PC-9 (cell line): ENCODE results near the gene HEBP2. TPM values are rescaled to one million over a fixed set of nuclear protein-coding genes. Genes with fewer than 3 reads are reported as not detected.
A peak's percentile ranks its signal among the peaks of the same experiment; 100 is the strongest.

ENCODE experiments used
- BruUV-seq: library from RNA; stranded (reverse); fragments of 400-500 nt; replicated peaks from 2 replicates; lab custom pipeline; 2021; lab: Mats Ljungman, UMichigan
- CTCF ChIA-PET: fragments of 300-600 bp; sonication (Branson Sonifier 250); formaldehyde crosslinking; loops from one replicate; lab custom pipeline; 2022; ENCODE audit warnings: antibody characterized with exemption; lab: Charles Lee
- POLR2A ChIA-PET: fragments of 300-600 bp; sonication (Branson Sonifier 250); formaldehyde crosslinking; loops from one replicate; lab custom pipeline; 2022; ENCODE audit warnings: antibody characterized with exemption; ENCODE audit not compliant: unreplicated experiment; lab: Charles Lee
- DNase-seq, 2 experiments: peaks; one replicate each; pipeline versions ENCODE4 v3.0.0 to v3.0.0-alpha.2; 2015 to 2022; ENCODE audit warnings: mixed read lengths in 1 of 2
- H2AFZ ChIP-seq: fragments of 200-600 bp; sonication (generic); 2 replicates; pipeline ENCODE4 v1.8.1; 2017; ENCODE audit warnings: antibody characterized with exemption
- H3F3A ChIP-seq: fragments of 200-600 bp; sonication (generic); 2 replicates; pipeline ENCODE4 v1.8.1; 2017; ENCODE audit warnings: antibody characterized with exemption, mild to moderate bottlenecking, low read depth; ENCODE audit not compliant: insufficient read depth
- H3K27ac ChIP-seq: fragments of 200-600 bp; sonication (generic); 2 replicates; pipeline ENCODE4 v1.6.1; 2016; ENCODE audit warnings: mixed run types
- H3K27me3 ChIP-seq: fragments of 200-600 bp; sonication (generic); 2 replicates; pipeline ENCODE4 v1.6.1; 2016; ENCODE audit warnings: low read depth, mixed run types; ENCODE audit not compliant: insufficient read depth
- H3K36me3 ChIP-seq: fragments of 200-600 bp; sonication (generic); 2 replicates; pipeline ENCODE4 v1.6.1; 2016; ENCODE audit warnings: low read depth, mixed run types
- H3K4me1 ChIP-seq: fragments of 200-600 bp; sonication (generic); replicated peaks from 2 replicates; pipeline ENCODE4 v1.6.1; 2016; ENCODE audit warnings: mixed run types; ENCODE audit not compliant: insufficient read depth
- H3K4me2 ChIP-seq: fragments of 200-600 bp; sonication (generic); 2 replicates; pipeline ENCODE4 v1.6.1; 2017; ENCODE audit warnings: mixed run types
- H3K4me3 ChIP-seq: fragments of 200-600 bp; sonication (generic); 2 replicates; pipeline ENCODE4 v1.6.1; 2016; ENCODE audit warnings: mixed run types
- H3K79me2 ChIP-seq: fragments of 200-600 bp; sonication (generic); 2 replicates; pipeline ENCODE4 v1.6.1; 2017; ENCODE audit warnings: low read depth, mixed run types
- H3K9me2 ChIP-seq: fragments of 200-600 bp; sonication (generic); 2 replicates; pipeline ENCODE4 v1.8.1; 2017; ENCODE audit warnings: mild to moderate bottlenecking; ENCODE audit not compliant: insufficient read depth
- H3K9me3 ChIP-seq: fragments of 200-600 bp; sonication (generic); 2 replicates; pipeline ENCODE4 v1.8.1; 2016; ENCODE audit warnings: low read depth; ENCODE audit not compliant: insufficient read depth
- H4K20me1 ChIP-seq: fragments of 200-600 bp; sonication (generic); 2 replicates; pipeline ENCODE4 v1.8.1; 2017; ENCODE audit not compliant: insufficient read depth
- EZH2 ChIP-seq: fragments of 200-600 bp; sonication (generic); IDR thresholded peaks from 2 replicates; pipeline ENCODE4 v1.8.0; 2017; ENCODE audit warnings: antibody characterized with exemption, low read depth
- intact Hi-C: fragments of 100-400 bp; cut with micrococcal nuclease; formaldehyde crosslinking; loops from one replicate; pipeline ENCODE4 v1.10.0; 2022; ENCODE audit not compliant: unreplicated experiment
- total RNA-seq: library from RNA; stranded (reverse); gene quantifications from 2 replicates; pipeline ENCODE4 v1.2.3, GENCODE V29; 2021
- TF ChIP-seq, protein P1 (sequence below): fragments of 200-600 bp; sonication (generic); conservative IDR thresholded peaks from 2 replicates; pipeline ENCODE4 v1.6.1; 2017; ENCODE audit warnings: mixed run types, antibody characterized with exemption, mild to moderate bottlenecking, moderate library complexity

HEBP2 gene
- total RNA-seq, 1 experiment from 2014 or later = 41.0 TPM

DNA sequence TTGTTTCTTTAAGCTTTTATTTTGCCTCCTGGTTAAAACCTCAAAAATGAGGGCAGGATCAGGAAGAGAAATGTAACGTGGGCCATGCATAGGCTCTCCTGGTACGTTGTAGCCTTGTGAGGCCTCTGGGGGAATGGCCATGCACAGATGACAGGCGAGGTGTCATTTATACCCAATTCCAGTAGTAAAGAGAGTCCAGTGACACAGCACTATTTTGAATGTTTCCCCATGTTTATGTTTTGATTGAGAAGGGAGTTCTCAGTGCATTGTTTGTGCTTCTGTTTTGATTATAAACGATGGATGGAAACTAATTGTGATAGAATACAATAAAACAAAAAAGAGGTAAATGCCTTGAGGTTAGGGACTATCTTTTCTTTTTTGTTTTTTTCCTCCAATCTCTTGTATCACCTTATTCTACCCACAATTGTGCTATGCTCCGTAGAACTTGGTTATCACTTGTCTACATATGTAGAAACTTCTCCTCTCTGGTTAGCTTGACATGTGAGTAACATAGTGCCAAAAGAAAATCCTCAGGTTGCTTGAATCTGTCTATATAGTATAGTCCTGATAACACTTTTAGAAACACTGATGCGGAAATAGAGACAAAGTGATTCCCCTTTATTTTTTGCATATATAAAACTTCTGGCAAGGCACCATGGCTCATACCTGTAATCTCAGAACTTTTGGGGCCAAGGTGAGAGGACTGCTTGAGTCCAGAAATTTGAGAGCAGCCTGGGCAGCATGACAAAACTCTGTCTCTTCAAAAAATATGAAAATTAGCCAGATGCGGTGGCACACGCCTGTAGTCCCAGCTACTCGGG is 33.2 kb upstream of the HEBP2 start:
- ChIA-PET POLR2A (no interaction called here), CTCF (no interaction called here)
- TF ChIP-seq, protein P1, sequence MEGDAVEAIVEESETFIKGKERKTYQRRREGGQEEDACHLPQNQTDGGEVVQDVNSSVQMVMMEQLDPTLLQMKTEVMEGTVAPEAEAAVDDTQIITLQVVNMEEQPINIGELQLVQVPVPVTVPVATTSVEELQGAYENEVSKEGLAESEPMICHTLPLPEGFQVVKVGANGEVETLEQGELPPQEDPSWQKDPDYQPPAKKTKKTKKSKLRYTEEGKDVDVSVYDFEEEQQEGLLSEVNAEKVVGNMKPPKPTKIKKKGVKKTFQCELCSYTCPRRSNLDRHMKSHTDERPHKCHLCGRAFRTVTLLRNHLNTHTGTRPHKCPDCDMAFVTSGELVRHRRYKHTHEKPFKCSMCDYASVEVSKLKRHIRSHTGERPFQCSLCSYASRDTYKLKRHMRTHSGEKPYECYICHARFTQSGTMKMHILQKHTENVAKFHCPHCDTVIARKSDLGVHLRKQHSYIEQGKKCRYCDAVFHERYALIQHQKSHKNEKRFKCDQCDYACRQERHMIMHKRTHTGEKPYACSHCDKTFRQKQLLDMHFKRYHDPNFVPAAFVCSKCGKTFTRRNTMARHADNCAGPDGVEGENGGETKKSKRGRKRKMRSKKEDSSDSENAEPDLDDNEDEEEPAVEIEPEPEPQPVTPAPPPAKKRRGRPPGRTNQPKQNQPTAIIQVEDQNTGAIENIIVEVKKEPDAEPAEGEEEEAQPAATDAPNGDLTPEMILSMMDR = no peak
- TF ChIP-seq EZH2 = no peak
- H4K20me1 ChIP-seq = no peaks in the 10 kb centered on the region
- H3K36me3 ChIP-seq = no peaks in the 10 kb centered on the region
- peak overlapping the region; percentile 61 for H3K4me2 ChIP-seq
- peaks cover 29% of the 10 kb centered on the region for H3K4me1 ChIP-seq
- H2AFZ ChIP-seq = peak overlapping the region; percentile 42
- no TSS peak for BruUV-seq
- H3K27ac ChIP-seq = peak overlapping the region; percentile 57
- no peaks in the 10 kb centered on the region for H3K79me2 ChIP-seq
- no peaks in the 10 kb centered on the region for H3K9me2 ChIP-seq
- no peak overlapping the region for H3K4me3 ChIP-seq
- no peaks in the 10 kb centered on the region for H3F3A ChIP-seq
- intact Hi-C loops = no loop called here
- H3K9me3 ChIP-seq = no peaks in the 10 kb centered on the region
- DNase-seq = no peak
- H3K27me3 ChIP-seq = no peaks in the 10 kb centered on the region

DNA sequence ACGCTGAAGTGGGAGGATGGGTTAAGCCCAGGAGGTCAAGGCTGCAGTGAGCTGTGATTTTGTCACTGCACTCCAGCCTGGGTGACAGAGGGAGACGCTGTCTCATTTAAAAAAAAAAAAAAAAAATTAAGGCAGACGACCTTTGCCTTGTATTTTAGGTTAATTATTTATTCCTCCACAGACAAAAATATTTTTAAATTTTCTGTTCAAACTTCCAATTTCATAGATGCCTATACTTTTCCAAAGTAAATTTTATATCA is 32.6 kb upstream of the HEBP2 start:
- H3K36me3 ChIP-seq = no peaks in the 10 kb centered on the region
- peak overlapping the region; percentile 57 for H3K27ac ChIP-seq
- intact Hi-C loops = no loop called here
- no peaks in the 10 kb centered on the region for H3F3A ChIP-seq
- H3K79me2 ChIP-seq = no peaks in the 10 kb centered on the region
- H3K4me1 ChIP-seq = peaks cover 29% of the 10 kb centered on the region
- H2AFZ ChIP-seq = peak overlapping the region; percentile 42; the same call in 1 of the 2 replicates
- peak overlapping the region; percentile 61 for H3K4me2 ChIP-seq
- H3K27me3 ChIP-seq = no peaks in the 10 kb centered on the region
- no peaks in the 10 kb centered on the region; the same call in 1 of the 2 replicates for H3K9me2 ChIP-seq
- ChIA-PET POLR2A (no interaction called here), CTCF (no interaction called here)
- H4K20me1 ChIP-seq = no peaks in the 10 kb centered on the region
- peak overlapping the region; percentile 9; the same call in 1 of the 2 replicates for H3K4me3 ChIP-seq
- TF ChIP-seq EZH2 = no peak
- TF ChIP-seq, protein P1 = no peak
- no peaks in the 10 kb centered on the region for H3K9me3 ChIP-seq
- BruUV-seq = no TSS peak
- no peak for DNase-seq

DNA sequence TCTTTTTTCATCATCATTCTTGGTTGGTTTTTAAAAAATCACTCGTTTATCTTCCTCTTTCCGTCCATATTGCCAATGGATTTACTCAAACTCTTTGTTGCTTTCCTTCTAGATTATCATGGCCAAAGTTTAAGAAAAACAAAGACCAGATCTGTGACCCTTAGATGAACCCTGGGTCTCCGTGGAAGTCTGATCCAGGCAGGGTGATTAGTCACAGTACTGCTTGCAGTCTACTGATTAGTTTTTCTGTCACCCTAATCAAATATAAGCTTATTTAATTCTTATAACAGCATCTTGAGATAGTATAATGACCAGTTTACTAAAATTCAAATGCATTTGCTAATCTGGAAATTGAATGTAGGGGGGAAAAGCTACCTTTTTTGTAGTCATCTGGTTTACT is 32.3 kb upstream of the HEBP2 start:
- BruUV-seq = no TSS peak
- peak overlapping the region; percentile 61 for H3K4me2 ChIP-seq

More for the DNA sequence above, 32.3 kb upstream of the HEBP2 start:
- Histone ChIP-seq H3K4me3 (peak overlapping the region; percentile 9; the same call in 1 of the 2 replicates), H3K79me2 (no peaks in the 10 kb centered on the region), H3K4me1 (peaks cover 29% of the 10 kb centered on the region), H3K36me3 (no peaks in the 10 kb centered on the region), H4K20me1 (no peaks in the 10 kb centered on the region), H3K27me3 (no peaks in the 10 kb centered on the region), H3K9me3 (no peaks in the 10 kb centered on the region), H3F3A (no peaks in the 10 kb centered on the region), H3K27ac (peak overlapping the region; percentile 57), H2AFZ (peak overlapping the region; percentile 28), H3K9me2 (no peaks in the 10 kb centered on the region; the same call in 1 of the 2 replicates)
- no peak for TF ChIP-seq EZH2
- TF ChIP-seq, protein P1 = no peak
- peak in 1 of 2 experiments; percentile 76 for DNase-seq
- POLR2A ChIA-PET = no interaction called here
- CTCF ChIA-PET = no interaction called here
- intact Hi-C loops = no loop called here
